GM19328 (cell line): ENCODE measurements around the gene KYNU.
A peak's percentile ranks its signal among the peaks of the same experiment; 100 is the strongest.
"Not testable (repeated sequence)": the region's sequence is repeated elsewhere in the genome, so short reads cannot be mapped to it uniquely, and the experiment has no call there.

Experiments used
- ATAC-seq: cut with Tn5 transposase; IDR thresholded peaks from one replicate; pipeline ENCODE4 v1.9.1; 2021; ENCODE audit warnings: mild to moderate bottlenecking, moderate library complexity; ENCODE audit not compliant: unreplicated experiment

The KYNU gene

DNA sequence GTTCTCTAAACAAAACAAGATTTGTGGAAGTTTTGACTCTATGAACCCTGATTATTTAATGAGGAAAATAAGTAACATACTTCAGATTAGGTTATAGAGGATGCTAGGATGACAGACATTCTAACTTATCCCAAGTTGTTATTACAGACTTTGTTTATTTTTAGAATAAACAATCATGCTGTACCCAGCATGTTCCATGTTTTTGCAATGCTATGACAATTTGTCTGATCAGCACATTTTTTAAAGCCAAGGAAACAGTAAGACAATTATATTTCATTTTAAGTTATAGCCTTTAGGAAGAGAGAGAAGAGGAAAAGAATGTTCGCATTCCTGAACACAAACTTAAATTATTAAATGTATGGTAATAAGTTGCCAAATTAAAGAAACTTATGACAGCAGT lies 119.8 kb downstream of the KYNU start:
- no peak for ATAC-seq

DNA sequence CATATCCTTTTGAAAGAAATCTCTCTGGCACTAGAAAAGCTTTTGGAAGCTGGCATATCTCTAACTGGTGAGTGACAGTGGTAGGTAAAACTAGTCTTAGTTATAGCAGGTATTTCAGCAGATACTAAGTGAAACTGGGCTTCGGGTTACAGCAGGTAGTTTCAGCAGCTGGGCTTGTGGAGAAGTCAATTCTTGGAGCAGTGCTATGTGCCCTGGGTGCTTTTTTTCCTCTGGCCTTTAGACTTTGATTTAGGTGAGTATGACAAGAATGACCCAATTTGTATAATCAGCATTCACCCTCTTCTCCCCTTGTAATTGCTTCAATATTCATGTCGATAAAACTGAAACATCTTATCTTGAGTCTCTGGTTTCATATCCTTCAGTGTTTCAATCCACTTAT lies 123.1 kb downstream of the KYNU start:
- no peak for ATAC-seq

DNA sequence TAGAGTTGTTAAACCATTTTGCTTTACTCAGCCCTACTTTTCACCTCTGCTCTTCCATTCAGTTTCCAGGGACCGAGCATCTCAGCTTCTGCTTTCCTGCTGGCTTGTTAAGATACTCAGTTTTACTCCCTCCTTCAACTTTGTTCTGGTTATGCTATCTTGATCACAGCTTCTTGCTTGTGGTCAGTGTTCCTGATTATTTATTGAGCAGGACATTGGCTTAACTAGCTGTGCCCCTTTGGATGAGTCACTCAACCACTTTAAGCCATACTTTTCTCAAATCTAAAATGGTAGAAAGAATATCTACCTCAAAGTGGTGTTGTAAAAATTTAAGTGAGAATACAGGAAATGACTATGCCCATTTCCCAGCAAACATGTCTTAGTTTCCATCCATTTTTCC lies 124.0 kb downstream of the KYNU start:
- ATAC-seq, result no peak

DNA sequence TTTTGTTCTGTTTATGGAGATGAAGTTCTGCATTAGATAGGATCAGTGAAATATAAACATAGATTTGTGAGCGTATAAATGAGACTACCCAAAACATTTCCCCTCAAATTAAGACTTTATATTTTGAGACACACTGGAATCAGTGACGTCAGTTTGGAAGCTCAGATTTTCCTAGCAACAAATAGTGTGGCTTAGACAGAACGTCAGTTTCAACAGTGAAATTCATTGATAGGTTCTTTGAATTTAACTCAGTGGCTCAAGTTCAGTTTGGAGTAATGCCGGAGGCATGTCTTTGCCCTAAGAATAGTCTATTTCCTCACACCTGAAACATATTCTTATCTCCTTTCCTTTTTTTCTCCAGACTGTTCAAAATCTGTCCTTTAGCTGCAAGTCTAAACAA lies 138.2 kb downstream of the KYNU start:
- no peak for ATAC-seq

DNA sequence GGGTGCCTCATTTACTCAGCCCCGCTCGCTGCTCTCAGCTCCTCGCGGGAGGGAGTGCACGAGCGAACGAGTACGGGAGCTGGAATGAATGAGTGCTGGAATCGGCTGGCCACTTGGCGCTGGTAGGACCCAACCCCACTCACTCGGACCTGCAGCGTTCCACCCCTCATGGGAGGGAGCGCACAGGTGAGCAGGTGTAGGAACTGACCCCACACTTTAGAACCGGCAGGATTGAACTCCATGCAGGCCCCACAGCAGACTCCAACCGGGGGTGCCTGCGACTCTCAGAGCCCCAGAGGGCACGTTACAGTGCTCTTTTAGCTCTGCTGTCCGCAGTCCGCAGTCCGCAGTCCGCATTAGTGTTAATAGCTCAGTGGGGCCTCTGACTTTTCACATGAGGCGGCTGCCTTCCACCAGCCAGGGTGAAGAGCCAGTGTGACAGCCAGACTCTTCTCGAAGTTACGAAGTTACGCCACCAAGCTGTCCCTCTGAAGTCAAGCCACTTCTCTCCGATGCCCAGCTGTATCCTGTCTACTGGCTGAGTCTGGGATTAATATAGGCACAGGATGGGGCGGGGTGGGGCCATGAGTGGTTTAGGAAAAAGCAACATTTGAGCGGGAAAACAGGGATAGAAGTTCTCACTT lies 149.1 kb downstream of the KYNU start:
- no peak for ATAC-seq

DNA sequence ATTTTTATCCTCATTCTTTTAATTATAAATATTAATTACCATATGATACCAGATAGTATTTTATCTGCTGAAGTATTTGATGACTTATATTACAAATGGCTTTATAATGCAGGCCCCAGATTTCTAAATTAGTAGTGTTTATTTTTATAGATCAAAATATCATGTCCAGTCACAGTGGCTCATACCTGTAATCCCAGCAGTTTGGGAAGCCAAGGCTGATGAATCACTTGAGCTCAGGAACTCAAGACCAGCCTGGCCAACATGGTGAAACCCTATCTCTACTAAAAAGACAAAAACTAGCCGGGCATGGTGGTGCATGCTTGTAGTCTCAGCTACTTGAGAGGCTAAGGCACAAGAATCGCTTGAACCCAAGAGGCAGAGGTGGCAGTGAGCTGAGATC lies 151.7 kb downstream of the KYNU start:
- no peak for ATAC-seq

DNA sequence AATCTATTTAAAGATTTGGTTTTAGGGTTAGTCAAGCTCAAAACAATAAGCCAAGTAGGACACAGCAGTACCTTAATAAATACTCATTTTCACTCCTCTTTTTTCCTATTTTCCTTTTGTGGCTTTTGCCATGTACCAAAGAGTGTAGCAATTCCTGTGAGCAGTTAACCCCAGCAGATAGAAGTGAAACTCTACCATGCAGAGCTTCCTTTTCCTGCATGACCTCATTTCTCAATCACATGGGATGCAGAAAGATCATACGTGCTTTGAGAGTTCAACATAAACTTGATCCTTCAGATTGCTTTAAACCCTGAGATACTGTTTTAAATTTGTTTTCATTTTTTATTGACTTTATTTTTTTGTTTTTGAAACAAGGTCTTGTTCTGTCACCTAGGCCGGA lies 152.7 kb downstream of the KYNU start:
- no peak for ATAC-seq

DNA sequence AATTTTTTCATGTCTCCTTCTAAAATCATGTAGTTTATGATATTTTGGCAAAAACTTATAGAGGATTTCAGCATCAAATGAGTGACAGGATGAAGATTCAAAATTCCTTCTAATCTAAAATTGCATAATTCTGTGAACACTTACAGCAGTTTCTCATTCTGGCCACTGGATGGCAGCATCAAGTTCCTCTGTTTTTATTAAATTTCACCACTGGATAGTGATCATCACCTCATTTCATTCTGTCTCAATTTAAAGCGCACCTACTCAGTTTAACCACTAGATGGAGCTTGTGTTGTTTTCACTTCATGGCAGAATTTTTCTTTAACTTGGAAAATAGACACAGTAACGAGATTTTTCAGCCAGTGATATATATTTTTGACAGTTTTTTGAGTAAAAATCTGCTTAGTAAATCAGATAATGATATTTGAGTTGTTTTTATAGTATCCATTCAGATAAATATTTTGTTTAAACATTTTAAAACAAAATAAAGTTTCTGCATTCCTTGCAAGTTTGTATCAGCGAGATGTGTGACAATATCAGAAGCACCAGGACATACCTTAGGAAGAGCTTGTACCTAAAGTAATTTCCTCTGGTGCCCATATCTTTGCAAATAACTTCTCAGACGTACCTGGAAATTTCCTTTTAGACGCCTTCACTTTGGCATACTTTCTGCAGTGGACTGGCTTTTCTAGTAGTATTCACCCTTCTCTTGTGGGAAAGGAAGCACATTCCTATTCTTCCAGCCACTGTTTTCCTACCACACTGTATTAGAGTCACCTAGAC lies 157.0 kb downstream of the KYNU start:
- peak; percentile 90 for ATAC-seq

DNA sequence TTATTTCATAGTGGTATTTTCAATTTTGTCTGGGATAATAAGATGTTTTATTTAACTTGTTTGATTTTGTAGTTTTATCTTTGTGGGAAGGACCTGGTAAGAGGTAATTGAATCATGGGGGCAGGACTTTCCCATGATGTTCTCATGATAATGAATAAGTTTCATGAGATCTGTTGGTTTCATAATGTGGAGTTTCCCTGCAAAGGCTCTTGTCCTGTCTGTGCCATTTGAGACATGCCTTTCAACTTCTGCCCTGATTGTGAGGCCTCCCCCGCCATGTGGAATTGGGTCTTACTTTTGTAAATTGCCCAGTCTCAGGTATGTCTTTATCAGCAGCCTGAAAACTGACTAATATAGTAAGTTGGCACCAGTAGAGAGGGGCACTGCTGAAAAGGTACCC lies 174.0 kb downstream of the KYNU start:
- no peak for ATAC-seq

DNA sequence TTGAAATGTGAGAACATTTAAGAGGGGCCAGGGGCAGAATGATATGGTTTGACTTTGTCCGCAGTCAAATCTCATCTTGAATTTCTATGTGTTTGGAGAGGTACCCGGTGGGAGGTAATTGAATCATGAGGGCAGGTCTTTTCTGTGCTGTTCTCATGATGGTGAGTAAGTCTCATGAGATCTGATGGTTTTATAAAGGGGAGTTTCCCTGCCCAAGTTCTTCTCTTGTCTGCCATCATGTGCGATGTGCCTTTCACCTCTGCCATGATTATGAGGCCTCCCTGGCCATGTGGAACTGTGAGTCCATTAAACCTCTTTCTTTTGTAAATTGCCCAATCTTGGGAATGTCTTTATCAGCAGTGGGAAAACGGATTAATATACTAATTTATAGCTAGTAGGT lies 176.0 kb downstream of the KYNU start:
- not testable (repeated sequence) for ATAC-seq

DNA sequence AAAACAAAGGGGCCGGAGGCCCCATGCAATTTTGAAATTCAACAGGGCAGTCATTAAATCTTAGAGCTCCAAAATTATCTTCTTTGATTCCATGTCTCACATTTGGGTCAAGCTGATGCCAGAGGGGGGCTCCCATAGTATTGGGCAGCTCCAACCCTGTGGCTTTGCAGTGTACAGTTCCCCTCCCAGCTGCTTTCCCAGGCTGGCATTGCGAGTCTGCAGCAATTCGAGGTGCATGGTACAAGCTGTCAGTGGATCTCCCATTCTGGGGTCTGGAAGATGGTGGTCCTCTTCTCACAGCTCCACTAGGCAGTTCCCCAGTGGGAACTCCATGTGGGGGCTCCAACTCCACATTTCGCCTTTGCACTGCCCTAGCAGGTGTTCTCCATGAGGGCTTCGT lies 179.1 kb downstream of the KYNU start:
- ATAC-seq, result no peak

DNA sequence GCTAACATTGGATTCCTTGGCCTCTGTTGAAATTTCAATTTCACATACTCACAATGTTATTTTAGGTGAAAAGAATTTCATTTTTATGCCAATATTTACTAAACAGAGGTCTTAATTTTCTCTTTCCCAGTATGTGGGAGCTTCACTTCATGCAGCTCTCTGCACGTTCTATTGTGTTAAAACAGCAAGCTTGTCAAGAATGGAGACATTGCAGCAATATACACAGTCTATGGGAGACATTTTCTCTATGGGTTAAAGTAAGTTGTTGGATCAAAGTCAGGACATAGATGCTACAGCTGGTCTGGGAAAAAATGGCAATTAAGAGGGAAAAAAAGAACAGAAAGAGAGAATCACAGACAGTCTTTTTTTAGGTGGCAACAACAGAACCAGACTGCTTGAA lies 181.4 kb downstream of the KYNU start:
- no peak for ATAC-seq

DNA sequence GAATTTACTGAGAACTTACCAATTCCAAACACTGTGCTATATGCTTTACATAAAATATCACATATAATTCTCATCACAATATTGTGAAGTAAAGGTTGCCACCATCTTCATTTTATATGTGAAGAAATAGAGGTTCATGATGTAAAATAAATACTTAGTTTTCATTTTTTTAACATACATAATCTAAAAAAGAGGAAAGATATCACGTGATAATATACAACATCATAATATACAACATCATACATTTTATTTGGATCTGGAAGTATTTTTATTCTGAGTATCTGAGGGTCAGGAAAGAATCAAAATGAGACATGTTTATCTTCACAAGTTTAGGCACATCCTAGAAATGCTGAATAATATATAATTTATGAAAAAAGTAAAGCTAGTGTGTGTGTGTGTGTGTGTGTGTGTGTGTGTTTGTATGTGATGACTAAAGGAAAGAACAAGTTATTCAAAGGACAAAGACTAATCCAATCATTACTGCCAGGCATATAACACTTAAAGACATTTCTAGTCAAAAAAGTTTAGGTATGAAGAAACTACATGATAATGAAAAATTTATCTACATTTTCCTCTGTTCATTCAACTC lies 186.2 kb downstream of the KYNU start:
- ATAC-seq, result no peak

DNA sequence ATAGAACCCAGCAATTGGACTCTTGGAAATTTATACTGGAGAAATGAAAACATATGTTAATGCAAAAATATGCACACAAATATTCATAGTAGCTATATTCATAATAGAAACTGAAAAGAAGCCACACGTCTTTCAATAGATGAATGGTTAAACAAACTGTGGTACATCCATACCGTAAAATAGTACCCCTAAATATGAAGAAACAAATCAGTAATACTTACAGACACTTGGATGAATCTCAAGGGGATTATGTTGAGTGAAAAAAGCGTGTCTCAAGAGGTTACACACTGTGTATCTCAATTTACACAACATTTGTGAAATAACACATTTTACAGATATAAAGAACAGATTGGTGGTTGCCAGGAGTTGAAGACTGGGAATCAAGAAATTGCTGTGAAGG lies 190.6 kb downstream of the KYNU start:
- no peak for ATAC-seq

DNA sequence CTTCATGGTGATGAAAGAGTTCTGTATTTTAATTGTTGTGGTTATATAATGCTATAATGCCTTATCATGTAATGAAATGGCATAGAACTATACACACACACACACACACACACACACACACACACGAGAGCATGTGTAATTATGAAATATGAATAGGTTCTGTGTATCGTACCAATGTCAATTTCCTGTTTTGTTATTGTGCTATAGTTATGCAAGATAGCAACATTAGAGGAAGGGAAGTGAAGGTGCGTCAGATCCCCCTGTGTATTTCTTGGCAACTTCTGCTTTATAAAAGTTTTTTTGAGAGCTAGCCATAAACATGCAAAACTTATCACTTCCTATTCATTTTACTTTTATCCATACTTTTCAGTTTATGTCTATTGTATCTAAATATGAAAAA lies 191.0 kb downstream of the KYNU start:
- no peak for ATAC-seq

DNA sequence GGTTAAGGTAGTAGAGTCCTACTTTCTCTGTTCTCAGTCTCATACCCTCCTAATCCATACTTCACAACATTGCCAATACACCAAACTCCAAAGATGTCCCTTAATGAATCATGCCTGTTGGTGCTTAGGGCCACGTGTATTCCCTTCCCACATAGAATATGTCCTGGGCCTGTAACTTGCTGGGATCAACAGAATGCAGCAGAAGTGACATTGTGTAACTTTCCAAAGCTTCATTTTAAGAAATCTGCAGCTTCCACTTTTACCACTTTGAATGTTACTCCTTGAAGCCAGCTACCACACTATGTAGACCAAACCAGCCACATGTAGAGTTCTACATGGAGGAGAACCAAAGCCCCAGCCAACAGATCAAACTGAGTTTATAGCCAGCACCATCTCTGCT lies 193.2 kb downstream of the KYNU start:
- ATAC-seq, result no peak

DNA sequence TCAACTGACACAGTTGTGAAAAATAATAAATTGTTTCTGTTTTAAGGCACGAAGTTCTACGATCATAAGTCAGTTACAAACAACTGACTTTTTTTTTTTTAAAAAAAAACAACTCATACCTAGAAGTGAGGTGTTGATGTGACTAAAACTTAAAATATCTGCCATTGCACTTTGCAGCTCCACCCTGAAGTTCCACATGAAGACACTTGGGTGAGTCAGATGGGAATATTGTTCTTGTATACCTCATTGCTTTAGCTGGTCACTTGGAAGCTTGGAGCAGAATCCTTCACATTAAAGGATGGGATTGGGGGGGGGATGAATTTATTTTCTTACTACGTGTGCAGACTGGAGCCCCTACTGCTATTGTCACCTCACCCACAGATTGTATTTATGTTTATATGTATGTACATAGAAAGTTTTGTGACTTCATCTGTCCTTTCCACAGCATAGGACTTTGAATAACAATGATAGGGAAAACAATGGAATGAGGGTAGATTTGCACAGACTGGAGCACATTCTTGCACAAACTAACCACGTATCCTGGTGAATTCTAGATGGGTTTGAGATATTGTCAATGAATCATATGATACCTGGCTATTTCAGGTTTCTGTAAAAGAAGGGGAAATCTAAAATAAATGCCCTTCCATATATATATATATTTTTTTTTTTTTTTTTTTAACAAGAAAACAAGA lies 193.9 kb downstream of the KYNU start:
- ATAC-seq, result no peak

DNA sequence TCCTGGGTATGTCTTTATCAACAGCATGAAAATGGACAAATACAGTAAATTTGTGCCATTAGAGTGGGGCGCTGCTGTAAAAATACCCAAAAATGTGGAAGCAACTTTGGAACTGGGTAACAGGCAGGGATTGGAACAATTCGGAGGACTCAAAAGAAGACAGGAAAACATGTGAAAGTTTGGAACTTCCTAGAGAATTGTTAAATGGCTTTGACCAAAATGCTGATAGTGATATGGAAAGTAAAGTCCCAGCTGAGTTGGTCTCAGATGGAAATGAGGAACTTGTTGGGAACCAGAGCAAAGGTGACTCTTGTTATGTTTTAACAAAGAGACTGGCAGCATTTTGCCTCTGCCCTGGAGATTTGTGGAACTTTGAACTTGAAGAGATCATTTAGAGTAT lies 197.4 kb downstream of the KYNU start:
- not testable (repeated sequence) for ATAC-seq

DNA sequence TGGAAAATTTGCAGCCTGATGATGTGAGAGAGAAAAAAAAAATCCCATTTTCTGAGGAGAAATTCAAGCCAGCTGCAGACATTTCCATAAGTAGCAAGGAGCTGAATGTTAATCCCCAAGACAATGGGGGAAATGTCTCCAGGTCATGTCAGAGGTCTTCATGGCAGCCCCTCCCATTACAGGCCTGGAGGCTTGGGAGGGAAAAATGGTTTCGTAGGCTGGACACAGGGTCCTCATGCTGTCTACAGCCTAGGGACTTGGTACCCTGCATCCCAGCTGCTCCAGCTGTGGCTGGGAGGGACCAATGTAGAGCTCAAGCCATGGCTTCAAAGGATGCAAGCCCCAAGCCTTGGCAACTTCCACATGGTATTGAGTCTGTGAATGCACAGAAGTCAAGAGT lies 198.2 kb downstream of the KYNU start:
- ATAC-seq, result no peak

DNA sequence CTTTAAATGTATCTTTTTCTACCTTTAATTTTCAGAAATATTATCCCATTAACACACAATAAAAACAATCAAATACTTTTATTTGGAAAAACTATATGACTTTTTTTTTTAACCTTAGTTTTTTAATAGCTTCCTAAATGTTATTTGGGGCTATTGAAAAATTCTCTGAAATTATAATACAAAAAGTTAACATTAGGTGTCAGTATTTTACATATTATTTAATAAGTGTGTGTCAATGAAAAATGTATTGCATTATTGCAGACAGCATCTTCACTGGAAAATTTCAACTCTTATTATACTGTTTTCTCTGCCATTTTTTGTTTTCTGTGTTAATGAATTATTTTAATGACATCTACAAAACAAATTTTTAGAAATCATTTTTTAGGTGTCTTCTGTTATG lies 200.6 kb downstream of the KYNU start:
- ATAC-seq, result no peak

DNA sequence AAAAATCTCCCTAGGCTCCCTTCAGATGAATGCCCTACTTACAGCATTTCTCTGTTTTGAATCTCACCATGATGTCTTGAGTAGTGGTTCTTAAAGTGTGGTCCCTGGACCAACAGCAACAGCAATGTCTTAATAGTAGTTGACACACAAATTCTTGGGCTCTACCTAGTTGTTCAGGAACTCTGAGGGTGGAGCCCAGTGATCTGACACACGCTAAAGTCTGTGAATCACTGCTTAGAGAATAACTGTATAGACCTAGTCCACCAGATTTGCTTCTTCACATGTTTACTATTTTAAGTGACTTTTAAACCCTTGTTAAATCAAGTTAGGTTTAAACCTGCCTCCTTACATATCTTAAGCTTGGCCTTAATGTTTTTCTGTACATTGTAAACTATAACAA lies 204.2 kb downstream of the KYNU start:
- no peak for ATAC-seq

DNA sequence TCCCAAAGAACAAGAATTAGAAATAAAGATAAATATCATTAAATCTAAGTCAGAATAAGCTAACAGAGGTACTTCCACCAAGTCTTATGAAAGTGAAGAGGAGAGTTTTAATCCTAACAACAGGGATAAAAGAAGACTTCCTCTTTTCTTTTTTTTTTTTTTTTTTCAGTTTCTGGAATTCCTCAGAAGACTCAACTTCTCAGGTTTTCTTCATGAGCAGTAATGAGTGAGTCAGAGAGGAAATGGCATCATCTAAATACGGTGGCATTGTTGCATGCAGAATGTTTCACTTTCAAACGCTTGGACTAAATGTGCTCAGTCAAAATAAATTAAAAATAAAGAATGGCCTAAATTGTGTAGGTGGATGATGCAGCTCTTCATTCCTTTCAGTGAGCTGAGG lies 206.2 kb downstream of the KYNU start:
- no peak for ATAC-seq
